Measurements from ENCODE around the gene DLGAP4. TPM values are rescaled to one million over a fixed set of nuclear protein-coding genes. Genes with fewer than 3 reads are reported as not detected.

DLGAP4 gene
- total and polyA plus RNA-seq, 10 of the 15 experiments (the other 5 are each of a cell fraction or from before 2014, with no cell fraction given), result 0.42 to 43.3 (median 19.0) TPM

DNA sequence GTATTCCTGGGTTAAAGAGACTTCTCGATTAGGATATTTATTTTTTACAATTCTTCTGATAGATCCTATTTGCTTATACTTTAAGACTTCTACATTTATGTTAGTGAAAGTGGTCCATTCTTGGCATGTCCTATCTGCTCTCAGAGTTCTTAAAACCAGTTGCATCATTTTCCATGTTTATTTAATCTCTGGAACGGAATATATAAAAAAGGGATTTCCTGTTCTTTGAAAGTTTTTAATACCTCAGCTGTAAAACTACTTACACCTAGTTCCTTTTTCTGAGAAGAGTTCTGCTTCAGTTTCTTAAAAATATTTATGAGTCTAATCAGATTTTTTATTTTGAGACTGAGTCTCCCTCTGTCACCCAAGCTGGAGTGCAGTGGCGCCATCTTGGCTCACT lies 217.2 kb downstream of the DLGAP4 start:
- ChIA-PET POLR2A (no interaction called here), CTCF (interaction anchor here (0.9 kb wide), 1 partner anchor 231 kb away, joined by 3 read pairs; no protein-coding TSS in a partner anchor), RAD21 (ENCODE audit: unreplicated experiment) (no interaction called here), SMC1A (ENCODE audit: uncharacterized antibody, unreplicated experiment) (interaction anchor here (1.1 kb wide), 1 partner anchor 29 kb away, joined by 3 read pairs; no protein-coding TSS in a partner anchor)
- TF ChIP-seq RELA (IDR thresholded peaks at IDR 0.05; ENCODE audit: borderline replicate concordance, partially characterized antibody) (no peak), USF1 (IDR thresholded peaks at IDR 0.05; ENCODE audit: borderline replicate concordance, extremely low read length, insufficient read depth, low read depth, low read length) (no peak), ATF7 (IDR thresholded peaks at IDR 0.05; ENCODE audit: low read depth) (no peak), RAD21 (IDR thresholded peaks at IDR 0.05; ENCODE audit: insufficient read depth, low read depth, low read length) (no peak), ZZZ3 (IDR thresholded peaks at IDR 0.05; ENCODE audit: control insufficient read depth, insufficient read length, low read depth) (no peak), ZNF207 (IDR thresholded peaks at IDR 0.05; ENCODE audit: borderline replicate concordance) (no peak), NFYA (IDR thresholded peaks at IDR 0.05; ENCODE audit: borderline replicate concordance, low read depth, low read length) (no peak), CBFB (IDR thresholded peaks at IDR 0.05; ENCODE audit: low read depth) (no peak), HDAC6 (IDR thresholded peaks at IDR 0.05; ENCODE audit: unreplicated experiment) (no peak)
- TF ChIP-seq, protein P1, sequence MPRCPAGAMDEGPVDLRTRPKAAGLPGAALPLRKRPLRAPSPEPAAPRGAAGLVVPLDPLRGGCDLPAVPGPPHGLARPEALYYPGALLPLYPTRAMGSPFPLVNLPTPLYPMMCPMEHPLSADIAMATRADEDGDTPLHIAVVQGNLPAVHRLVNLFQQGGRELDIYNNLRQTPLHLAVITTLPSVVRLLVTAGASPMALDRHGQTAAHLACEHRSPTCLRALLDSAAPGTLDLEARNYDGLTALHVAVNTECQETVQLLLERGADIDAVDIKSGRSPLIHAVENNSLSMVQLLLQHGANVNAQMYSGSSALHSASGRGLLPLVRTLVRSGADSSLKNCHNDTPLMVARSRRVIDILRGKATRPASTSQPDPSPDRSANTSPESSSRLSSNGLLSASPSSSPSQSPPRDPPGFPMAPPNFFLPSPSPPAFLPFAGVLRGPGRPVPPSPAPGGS (IDR thresholded peaks at IDR 0.05; ENCODE audit: borderline replicate concordance, insufficient read depth, low read depth, low read length, poor library complexity, severe bottlenecking), result no peak
- TF ChIP-seq, protein P2, sequence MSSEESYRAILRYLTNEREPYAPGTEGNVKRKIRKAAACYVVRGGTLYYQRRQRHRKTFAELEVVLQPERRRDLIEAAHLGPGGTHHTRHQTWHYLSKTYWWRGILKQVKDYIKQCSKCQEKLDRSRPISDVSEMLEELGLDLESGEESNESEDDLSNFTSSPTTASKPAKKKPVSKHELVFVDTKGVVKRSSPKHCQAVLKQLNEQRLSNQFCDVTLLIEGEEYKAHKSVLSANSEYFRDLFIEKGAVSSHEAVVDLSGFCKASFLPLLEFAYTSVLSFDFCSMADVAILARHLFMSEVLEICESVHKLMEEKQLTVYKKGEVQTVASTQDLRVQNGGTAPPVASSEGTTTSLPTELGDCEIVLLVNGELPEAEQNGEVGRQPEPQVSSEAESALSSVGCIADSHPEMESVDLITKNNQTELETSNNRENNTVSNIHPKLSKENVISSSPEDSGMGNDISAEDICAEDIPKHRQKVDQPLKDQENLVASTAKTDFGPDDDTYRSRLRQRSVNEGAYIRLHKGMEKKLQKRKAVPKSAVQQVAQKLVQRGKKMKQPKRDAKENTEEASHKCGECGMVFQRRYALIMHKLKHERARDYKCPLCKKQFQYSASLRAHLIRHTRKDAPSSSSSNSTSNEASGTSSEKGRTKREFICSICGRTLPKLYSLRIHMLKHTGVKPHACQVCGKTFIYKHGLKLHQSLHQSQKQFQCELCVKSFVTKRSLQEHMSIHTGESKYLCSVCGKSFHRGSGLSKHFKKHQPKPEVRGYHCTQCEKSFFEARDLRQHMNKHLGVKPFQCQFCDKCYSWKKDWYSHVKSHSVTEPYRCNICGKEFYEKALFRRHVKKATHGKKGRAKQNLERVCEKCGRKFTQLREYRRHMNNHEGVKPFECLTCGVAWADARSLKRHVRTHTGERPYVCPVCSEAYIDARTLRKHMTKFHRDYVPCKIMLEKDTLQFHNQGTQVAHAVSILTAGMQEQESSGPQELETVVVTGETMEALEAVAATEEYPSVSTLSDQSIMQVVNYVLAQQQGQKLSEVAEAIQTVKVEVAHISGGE (CRISPR knock-in tag; IDR thresholded peaks at IDR 0.05), result no peak
- ATAC-seq (no peak), FAIRE-seq (no peak), DNase-seq (ENCODE audit: low read depth, low spot score) (no peak)
- intact Hi-C loops (cut with micrococcal nuclease; ENCODE audit: unreplicated experiment) (no loop called here), in situ Hi-C loops (cut with MboI) (no loop called here)
- BruUV-seq (replicated peaks), result no TSS peak
- H3K4me3 ChIP-seq, result no peak overlapping the region
- no peak overlapping the region for H3K9ac ChIP-seq (ENCODE audit: control insufficient read depth, insufficient read depth, low read length)
- no peaks in the 10 kb centered on the region for H3K9me3 ChIP-seq (replicated peaks; ENCODE audit: control insufficient read depth, insufficient read depth, low read length)
- no peak overlapping the region for H2AFZ ChIP-seq (ENCODE audit: control insufficient read depth, low read depth, low read length)
- 0 out of 2 replicates have a peak, but pooled peaks cover 3% of the 10 kb centered on the region for H3K4me1 ChIP-seq (ENCODE audit: control insufficient read depth, insufficient read depth, low read length)
- H3K4me2 ChIP-seq (ENCODE audit: control insufficient read depth, insufficient read depth), result no peak overlapping the region
- H3K27ac ChIP-seq (ENCODE audit: control insufficient read depth, insufficient read depth), result no peak overlapping the region
- no peaks in the 10 kb centered on the region for H3K27me3 ChIP-seq (replicated peaks in 1 of 2; ENCODE audit: control insufficient read depth in 2 of 2, insufficient read depth in 2 of 2, low read length in 1 of 2)
- peaks cover 9 to 13% of the 10 kb centered on the region in 2 experiments; a peak in 3 of 4 replicates for H3K36me3 ChIP-seq (ENCODE audit: control insufficient read depth in 2 of 2, insufficient read depth in 2 of 2, low read length in 1 of 2)
- no peaks in the 10 kb centered on the region for H4K20me1 ChIP-seq (ENCODE audit: control insufficient read depth, insufficient read depth)
- 98% methylated on average over 3 of the region's 3 CpGs for WGBS (ENCODE audit: insufficient coverage, insufficient replicate concordance, low lambda C conversion rate, missing lambda C conversion rate)
- H3K79me2 ChIP-seq (ENCODE audit: control insufficient read depth, insufficient read depth, low read length), result no peaks in the 10 kb centered on the region

All from GM12878 (cell line).